H1 (cell line): Measurements from ENCODE around the gene IP6K3. TPM values are rescaled to one million over a fixed set of nuclear protein-coding genes. Genes with fewer than 3 reads are reported as not detected.

Experiments
- FOSL1 ChIP-seq: IDR thresholded peaks from 2 replicates; pipeline ENCODE4 v1.6.1; 2011; ENCODE audit warnings: mild to moderate bottlenecking, low read depth, low read length, moderate library complexity; ENCODE audit not compliant: insufficient read depth
- JUND ChIP-seq: IDR thresholded peaks from 2 replicates; pipeline ENCODE4 v1.6.1; 2011; ENCODE audit warnings: mild to moderate bottlenecking, improper control_type of control experiment, low read length
- POU5F1 ChIP-seq: IDR thresholded peaks from 2 replicates; pipeline ENCODE4 v1.6.1; 2011; ENCODE audit warnings: low read depth, mild to moderate bottlenecking, low read length, moderate library complexity
- RAD21 ChIP-seq, 2 experiments: IDR thresholded peaks in 1 of 2; conservative IDR thresholded peaks in 1 of 2; 2 replicates each; pipeline ENCODE4 v1.6.1; 2011; ENCODE audit warnings: low read depth in 2 of 2, low read length in 2 of 2, improper control_type of control experiment in 1 of 2, inconsistent platforms in 1 of 2, mild to moderate bottlenecking in 1 of 2, moderate library complexity in 1 of 2
- TAF1 ChIP-seq: IDR thresholded peaks from 2 replicates; pipeline ENCODE4 v1.6.1; 2011; ENCODE audit warnings: mild to moderate bottlenecking, low read depth, low read length
- TBP ChIP-seq: IDR thresholded peaks from 2 replicates; pipeline ENCODE4 v1.6.1; 2011; ENCODE audit warnings: low read depth, low read length, improper control_type of control experiment
- USF2 ChIP-seq: IDR thresholded peaks from 2 replicates; pipeline ENCODE4 v1.6.1; 2011; ENCODE audit warnings: low read length, improper control_type of control experiment
- polyA plus RNA-seq, 7 experiments: library from polyadenylated mRNA; depleted of rRNA in 3 of 7; stranded (reverse) in 5 of 7; unstranded in 2 of 7; fragments of >200 nt in 5 of 7; fragments of 200-250 nt in 2 of 7; gene quantifications; 1 replicate in 5 of 7; 2 replicates in 1 of 7; 4 replicates in 1 of 7; pipeline versions ENCODE4 v1.2.1 to v1.2.3, GENCODE V29; 2011 to 2013; ENCODE audit warnings: missing spikeins in 2 of 7, mixed read lengths in 2 of 7
- total RNA-seq: library from RNA; stranded (reverse); fragmentation: NEBNext Ultra II Directional; extraction: Animal tissue kit (Norgen Biotek cat#: 25700); gene quantifications from 2 replicates; pipeline ENCODE4 v1.2.1, GENCODE V29; 2021

IP6K3 gene
- total and polyA plus RNA-seq, 2 of the 8 experiments (the other 6 are each of a cell fraction or from before 2014, with no cell fraction given): 0.22 to 0.73 TPM

GRCh38 chr6:33747823-33748222, 1.1 kb upstream of the IP6K3 start (continued):
- TF ChIP-seq USF2 (no peak), FOSL1 (no peak), TBP (no peak), JUND (no peak), POU5F1 (no peak), RAD21 (IDR thresholded peaks at IDR 0.05 in 1 of 2, conservative IDR thresholded peaks at IDR 0.05 in 1 of 2; ENCODE audit: low read depth in 2 of 2, low read length in 2 of 2) (no peak), TAF1 (no peak)
